DMS114 treated with DMSO at 0.1 percent for 48 hours (cell line): ENCODE results near the gene CCNQ.

Experiments
- DNase-seq: peaks from one replicate; lab custom pipeline; 2025; ENCODE audit not compliant: unreplicated experiment; lab: John Stamatoyannopoulos, UW

CCNQ gene

DNA sequence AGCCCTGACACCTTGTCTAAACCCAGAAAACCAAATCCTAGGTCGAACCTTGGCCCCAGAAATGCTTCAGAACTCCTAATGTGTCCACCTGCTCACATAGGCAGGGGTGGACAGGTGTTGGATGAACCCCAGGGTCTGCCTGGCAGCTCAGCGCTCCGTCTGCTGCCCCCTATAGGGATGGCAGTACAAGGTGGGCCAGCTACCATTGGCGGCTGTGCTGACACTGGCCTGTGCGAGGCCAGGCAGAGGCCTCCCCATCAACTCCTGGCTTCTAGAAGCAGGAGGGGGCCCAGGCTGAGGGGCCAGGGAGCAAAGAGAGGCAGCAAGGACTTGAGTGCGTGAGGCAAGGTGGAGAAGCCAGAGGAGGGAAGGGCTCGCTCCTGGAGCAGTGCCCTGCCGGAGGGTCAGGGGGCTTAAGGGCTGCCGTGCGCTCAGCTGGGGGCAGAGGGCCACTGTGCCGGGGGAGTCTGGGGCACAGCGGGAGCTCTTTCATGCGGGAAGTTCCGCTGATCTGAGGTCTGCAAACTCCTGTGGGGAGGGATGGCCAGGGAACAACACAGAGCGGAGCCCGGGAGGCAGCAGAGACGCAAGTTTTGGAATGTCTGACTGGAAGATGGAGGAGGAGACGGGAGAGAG, 20.6 kb downstream of the CCNQ start:
- DNase-seq: no peak

DNA sequence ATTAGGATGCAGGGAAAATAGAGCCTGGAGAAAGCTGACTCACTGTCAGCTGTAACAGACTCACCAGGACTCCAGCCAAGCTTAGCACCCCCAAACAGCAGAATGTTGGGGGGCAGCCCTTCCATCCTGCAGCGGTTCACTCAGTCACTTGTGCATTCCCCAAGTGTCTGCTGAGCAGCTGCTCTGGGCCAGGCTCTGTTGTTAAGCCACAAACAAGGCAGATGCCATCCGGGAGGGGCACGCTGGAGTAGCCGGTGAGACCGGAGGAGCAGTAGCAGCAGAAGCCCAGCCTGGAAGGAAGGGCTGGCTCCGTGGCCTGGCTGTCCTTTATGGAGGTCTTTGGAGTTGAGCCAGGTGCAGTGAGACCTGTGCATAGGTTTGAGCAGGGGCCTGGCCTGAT, 22.0 kb downstream of the CCNQ start:
- DNase-seq: no peak

DNA sequence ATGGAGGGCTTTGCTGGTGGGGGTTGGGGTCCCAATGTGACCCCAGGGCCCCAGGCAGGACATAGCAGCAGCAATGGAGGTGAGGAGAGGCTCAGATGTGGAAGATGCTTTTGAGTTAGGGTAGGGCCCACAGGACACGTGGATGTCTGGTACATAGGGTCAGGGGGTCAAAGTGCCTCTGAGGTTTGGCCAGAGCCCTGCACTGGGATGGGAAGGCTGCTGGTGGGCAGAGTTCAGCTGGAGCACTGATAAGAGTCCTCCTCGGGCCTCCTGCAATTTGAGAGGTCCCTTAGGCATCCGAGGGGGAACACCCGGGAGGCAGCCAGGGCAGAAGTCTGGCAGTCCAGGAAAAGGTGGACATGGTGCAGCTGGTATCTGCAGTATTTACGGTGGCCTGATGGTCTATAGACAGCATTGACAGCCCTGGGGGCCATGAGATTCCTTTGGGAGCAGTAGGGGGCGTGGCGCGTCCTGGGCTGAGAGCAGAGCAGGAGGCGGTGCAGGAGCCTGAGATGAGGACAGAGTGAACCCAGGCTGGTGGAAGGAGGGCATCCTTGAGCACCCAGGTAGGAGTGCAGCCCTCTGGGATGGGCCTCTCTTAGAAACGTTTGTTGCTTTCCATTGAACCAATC, 22.6 kb downstream of the CCNQ start:
- DNase-seq: no peak

DNA sequence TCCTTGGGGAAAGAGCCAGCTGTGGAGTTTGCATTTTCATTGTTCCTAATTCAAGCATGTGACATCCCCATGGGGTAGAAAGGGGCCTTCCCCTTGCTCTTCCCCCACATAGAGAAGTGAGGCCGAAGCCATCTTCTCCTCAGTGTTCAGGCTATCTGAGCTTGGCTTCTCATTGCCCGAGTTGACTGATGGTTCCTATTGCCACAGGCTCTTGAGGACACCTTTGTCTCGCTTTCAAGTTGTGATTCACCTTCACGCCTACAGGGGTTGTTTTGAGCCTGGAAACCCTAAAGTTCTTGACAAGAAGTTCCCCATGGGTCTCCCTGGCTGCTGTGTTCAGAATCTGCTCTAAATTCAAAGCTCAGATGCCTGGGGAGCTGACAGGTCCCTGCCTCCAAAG, 25.0 kb downstream of the CCNQ start:
- DNase-seq: no peak

DNA sequence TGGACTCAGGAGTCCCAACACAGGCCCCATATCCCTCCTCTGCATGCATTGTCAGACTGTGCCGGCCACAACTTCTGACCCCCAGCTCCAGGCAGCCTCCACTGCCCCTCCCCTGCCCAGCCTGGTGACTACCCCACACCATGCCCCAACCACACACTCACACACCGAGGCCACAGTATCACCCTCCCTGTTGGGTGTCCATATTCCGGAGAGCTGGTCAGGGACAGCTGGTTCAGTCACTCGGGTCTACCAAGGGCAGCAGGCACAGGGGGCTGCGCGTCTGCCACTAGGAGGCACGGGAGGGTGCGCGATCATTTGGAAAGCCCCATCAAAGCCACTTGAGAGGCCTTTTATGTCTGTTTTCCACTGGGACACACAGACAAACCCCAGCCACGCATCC, 26.3 kb downstream of the CCNQ start:
- DNase-seq: no peak

DNA sequence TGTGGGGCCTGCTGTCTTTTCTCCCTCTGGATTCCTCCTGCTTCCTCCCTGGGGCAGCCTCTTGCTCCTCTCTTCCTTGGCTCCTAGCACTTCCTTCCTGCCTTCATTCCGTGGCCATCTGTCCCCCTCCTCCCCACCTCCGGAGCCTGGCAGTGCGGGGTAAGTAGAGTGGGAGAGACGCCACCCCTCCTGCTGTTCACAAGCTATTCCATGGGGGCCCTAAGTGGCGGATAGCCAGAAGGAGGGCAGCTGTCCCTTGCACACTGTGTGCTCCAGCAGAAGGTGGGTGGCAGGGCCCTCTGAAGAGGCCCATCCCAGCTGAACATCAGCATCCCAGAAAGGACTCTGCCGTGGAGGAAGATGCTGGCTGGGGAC, 27.4 kb downstream of the CCNQ start:
- DNase-seq: no peak

DNA sequence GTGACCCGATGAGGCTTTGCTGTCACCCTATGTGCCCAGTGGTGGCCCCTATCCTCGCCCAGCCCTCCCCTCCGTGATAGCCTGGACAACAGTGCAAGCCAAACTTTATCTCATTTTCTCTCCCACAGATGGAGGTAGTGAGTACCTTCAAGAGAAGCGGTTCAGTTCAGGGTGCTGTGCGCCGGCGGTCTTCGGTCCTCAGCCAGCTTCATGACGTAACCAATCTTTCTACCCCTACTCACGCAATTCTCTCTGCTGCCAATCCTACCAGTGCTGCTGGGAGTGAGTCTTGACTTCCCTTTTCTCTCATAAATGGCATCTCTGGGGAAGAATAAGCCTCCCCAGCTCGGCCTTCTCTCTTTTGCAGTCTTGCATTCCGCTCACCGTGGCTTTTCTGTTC, 29.5 kb downstream of the CCNQ start:
- no peak for DNase-seq

DNA sequence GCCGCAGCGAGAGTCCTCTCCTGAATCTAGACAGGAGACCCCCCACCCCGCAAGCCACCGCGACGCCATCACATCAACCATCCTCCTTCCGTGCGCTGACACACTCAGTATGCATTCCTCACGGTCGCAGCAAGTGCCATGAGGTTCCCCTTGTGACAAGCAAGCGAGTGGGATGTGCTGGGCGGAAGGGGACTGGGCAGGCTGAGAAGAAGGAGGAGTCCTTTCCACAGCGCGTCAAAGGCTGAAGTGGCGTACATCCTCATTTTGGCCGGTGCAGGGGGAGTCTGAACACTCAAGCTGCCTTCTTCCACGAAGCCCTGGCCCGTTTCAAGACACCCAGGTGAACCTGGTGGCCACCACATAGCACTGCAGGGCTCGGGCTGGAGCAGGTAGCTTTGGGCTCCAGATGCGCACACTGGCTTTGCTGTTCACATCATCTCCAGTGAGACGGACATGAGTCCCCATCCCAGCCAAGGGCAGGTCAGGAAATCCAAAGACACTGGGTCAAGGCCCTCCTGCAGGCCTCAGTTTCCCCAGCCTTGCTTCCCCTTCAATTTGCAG, 30.4 kb downstream of the CCNQ start:
- DNase-seq: no peak

DNA sequence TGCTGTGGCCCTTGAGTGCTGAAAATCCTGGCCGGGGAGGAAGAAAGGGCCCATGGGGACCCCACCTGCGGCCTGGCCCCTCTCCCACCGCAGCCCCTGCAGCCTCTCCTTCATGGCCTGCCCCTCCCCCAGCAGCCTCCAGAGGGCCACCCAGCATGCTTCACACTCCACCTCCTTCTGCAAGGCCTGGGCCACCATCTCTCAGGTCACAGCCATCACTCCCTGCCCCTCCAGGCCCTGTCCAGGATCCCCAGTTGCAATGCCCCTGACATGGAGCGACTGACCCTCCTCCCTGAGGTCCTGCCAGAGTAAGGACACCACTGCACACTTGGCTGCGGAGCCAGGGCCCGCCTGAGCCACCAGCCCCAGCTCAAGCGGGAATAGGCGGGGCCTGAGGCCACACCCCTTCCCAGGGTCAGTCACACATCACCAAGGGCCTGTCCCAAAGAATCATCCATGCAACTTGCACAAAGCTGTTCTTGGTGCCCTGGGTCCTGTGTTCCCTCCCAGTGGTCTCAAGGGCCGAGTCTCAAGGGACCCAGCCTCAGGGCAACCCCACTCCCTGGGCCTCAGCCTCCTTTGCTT, 32.9 kb downstream of the CCNQ start:
- DNase-seq: no peak

DNA sequence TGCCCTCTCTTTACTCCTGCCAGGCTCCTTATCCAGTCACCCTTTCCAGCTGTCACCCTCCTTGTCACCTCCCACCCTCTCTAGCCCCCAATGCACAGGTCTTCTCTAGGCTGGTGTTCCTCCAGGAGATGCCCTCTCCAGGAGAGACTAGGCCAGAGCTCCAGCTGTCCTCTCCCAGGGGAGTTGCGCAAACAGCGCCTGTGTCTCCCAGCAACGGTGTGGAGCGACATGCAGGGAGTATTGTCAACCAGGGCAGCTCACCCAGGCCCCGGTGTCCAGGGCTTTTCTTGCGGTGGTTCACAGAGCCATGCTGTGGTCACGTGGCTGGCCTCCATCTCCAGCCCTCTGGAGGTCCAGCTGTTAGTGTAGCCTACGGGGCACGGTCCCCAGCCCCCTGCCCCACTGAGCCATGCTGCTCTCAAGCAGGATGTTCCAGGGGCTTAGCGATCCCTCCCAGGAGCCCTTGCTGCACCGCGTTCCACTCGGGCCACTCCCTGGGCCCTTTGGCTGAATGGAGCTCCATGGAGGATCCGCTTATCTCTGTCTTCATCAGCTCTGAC, 34.8 kb downstream of the CCNQ start:
- DNase-seq: no peak

DNA sequence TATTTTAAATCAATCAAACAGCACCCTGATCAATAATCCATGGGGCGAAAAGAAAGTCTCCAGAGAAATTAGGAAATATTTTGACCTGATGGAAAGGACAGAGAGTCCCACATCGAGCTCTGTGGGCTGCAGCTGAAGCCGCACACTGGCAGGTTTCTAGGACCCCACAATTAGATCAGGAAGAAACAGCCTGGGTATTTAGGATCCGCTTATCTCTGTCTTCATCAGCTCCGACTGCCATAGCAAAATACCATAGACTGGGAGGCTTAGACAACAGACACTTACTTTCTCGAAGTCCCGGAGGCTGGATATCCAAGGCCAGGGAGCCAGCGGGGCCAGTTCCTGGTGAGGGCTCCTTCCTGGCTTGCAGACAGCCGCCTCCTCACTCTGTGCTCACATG, 36.4 kb downstream of the CCNQ start:
- DNase-seq: no peak

DNA sequence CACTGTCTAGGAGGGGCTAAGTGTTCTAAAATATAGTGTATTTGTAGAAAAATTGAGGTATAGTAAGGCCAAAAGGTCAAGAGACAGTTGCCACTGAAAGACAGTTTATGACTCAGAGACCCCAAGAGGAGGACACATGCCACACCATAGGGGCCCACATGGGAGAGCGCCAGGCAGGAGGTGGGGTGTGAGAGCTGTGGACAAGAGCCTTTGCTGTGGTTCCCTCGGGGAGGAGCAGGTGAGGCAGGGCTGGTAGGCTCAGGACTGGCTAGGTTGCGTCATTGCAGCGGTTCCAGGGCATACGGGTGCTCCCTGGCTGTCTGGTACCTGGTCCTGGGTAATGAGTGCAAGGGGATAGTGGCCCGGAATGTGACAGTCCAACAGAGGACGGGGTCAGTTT, 37.6 kb downstream of the CCNQ start:
- DNase-seq: no peak

DNA sequence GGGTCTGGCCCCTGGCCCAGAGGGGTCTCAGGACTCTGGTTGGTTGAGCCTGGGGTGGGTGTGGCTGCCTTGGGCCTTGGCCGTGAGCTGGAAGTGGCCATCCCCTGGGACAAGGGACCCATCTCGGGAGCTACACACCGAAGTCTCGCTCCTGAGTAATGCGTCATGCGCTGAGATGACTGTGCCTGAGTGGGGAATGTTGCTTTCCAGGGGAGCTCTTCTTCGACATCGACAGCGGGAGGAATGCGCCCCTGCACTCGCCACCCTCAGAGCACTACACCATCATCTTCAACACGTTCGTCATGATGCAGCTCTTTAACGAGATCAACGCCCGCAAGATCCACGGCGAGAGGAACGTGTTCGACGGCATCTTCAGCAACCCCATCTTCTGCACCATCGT, 38.5 kb downstream of the CCNQ start:
- DNase-seq: no peak

DNA sequence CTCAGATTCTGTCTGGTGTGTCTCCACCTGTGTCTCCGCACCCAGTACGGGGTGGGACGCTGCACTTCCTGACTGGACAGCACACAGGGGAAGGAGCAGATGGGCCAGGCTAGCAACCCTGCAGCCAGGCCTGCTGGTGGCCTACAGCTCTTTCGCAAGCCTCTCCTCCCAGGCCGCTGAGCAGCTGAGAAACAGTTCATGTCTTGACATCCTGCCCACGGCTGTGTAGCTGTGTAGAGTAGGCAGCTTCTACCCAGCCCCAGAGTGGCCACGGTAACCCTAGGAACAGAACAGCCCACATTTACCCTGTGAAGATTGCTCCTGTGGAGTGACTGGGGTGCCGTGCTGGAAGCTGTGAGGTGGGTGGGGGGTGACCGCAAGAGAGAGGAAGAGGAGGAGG, 38.9 kb downstream of the CCNQ start:
- DNase-seq: no peak

DNA sequence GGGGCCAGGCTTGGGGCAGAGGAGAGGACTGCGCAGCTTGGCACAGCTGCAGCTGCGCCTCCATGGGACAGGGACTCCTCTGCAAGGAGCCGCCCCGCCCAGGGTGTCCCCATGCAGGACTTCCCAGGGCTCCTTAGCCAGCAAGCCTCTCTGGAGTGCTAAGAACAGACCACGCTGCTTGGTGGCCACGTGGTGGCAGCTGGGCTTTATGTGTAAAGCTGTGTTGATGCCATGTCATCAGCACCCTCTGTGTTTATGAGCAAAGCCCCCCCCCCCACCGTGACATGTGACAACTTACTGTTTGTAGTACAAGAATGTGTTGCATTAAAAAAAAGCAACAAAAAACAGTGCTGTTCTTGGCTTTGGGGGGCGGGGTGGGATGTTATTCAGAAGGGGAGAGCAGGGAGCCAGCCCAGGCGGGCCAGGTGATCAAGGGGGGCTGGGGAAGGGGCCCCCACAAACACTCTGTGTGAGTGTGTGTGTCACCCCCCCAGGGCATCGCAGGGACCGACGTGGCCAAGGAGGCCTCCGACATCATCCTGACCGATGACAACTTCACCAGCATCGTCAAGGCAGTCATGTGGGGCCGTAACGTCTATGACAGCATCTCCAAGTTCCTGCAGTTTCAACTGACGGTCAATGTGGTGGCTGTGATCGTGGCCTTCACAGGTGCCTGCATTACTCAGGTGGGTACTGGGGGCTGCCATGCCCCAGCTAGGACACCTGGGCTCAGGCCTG, 41.2 kb downstream of the CCNQ start:
- DNase-seq: no peak

DNA sequence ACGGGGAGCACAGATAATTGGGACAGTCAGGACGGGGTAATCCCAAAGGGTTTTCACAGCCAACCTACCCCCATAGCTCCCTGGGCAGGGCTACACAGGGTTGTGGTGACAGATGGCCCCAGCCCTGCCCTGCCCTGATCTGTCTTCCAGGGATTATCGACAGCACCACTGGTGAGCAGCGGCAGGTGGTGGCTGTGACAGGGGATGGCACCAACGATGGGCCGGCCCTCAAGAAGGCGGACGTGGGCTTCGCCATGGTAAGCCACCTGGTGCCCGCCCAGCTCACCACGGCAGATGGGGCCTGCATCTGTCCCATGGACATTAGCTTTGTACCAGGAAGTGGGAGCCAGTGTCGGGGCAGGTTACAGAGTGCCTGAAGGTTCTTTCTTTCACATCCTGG, 42.2 kb downstream of the CCNQ start:
- no peak for DNase-seq

DNA sequence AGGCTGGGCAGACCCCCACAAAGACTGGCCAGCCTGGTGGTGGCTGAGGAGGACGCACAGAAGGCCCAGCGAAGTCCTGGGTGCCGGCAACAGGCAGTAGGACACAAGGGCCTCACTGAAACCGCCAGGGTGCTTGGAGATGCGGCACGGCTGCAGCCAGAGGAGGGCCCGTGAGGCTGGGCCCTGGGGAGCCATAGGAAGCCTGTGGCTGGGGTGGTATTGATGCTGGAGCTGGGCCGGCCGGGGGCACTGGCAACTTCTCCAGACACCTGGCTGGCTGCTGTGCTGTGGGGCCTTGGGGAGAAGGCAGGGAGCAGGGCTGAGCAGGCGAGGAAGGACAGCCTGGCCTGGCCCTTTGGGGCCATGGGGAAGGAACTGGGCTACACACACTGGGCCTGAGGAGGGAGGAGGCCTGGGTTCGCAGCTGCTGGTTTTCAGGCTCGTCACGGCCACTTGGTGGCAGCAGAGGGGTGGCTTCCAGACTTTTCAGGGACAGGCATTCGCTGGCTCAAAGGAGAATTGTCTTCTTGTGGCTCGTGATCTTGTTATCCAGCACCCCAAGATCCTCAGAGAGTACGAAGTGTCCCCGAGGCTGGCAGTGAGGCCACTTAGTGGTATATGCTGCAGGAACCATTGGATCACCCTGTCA, 44.3 kb downstream of the CCNQ start:
- DNase-seq: peak; percentile 1

DNA sequence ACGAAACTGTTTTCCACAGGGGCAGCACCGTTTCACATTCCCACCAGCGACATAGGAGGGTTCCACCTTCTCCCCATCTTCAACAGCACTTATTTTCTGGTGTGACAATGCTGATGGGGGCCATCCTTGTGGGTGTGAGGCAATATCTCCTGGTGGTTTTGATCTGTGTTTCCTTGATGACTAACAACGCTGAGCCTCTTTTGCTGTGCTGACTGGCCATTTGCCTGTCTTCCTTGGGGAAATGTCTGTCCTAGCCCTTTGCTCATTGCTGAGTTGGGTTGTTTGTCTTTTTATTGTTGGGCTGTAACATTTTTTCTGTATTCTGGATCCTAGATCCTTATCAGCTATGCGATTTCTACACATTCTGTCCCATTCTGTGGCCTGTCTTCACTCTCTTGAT, 47.8 kb downstream of the CCNQ start:
- DNase-seq: no peak

DNA sequence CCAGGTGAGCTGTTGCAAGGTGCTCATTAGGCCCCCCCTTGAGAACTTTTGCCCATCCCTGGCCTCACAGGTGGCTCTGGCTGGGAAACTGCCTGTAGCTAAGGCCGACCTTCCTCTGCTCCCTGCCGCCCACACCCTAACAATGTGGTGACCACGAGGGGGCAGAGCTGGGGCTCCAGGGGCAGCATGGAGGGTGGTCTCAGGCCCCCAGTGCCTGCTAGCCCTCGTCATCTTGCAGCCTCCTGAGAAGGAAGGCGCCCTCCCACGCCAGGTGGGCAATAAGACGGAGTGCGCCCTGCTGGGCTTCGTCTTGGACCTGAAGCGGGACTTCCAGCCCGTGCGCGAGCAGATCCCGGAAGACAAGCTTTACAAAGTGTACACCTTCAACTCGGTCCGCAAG, 49.1 kb downstream of the CCNQ start:
- DNase-seq: no peak

DNA sequence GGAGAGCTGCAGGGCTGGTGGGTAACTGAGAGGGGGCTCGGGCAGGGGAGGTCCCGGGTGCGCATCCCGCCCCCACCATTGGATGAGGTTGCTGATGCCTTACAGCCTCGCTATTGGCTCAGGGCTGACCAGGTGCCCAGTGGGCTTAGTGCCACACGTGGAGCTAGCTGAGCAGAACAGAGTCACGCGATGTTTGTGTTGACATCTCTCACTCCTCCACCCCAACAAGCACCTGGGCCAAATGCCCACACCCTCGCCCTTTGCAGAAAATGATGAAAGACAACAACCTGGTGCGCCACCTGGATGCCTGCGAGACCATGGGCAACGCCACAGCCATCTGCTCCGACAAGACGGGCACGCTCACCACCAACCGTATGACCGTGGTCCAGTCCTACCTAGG, 49.7 kb downstream of the CCNQ start:
- DNase-seq: no peak

DNA sequence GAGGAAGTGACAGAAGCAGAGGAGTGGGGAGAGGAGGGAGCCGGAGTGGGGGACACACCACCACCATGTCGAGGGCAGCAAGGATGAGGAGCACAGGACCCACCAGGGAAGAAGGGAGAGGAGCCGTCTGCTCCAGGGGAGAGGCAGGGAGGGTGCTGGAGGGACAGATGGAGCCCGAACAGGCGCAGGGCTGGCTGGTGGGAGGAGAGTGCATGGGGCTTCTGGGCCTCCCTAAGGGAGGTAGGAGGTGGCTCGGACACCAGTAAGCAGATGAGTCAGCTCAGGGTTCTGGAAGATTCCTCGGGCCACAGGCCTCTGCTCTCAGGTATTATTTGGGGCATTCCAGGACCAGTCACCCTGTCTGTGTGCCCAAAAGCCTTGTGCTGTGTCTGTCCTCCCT, 51.7 kb downstream of the CCNQ start:
- no peak for DNase-seq
